PFSK-1 (cell line): ENCODE measurements around the gene DNAJB14.

Experiments used
- FOXP2 ChIP-seq: optimal IDR thresholded peaks from 2 replicates; pipeline ENCODE3; 2011; ENCODE audit warnings: borderline replicate concordance, control low read depth, inconsistent platforms; ENCODE audit not compliant: insufficient read depth; ENCODE audit errors: extremely low read length, extremely low read depth
- POLR2AphosphoS5 ChIP-seq: IDR thresholded peaks from 2 replicates; pipeline ENCODE4 v1.6.1; 2012; ENCODE audit warnings: low read depth, mild to moderate bottlenecking, control low read depth, low read length, moderate library complexity
- SIN3A ChIP-seq: IDR thresholded peaks from 2 replicates; pipeline ENCODE4 v1.6.1; 2012; ENCODE audit warnings: mild to moderate bottlenecking, low read length, moderate library complexity, borderline replicate concordance; ENCODE audit not compliant: insufficient read depth
- TAF1 ChIP-seq: IDR thresholded peaks from 2 replicates; pipeline ENCODE4 v1.6.1; 2012; ENCODE audit warnings: low read length, control low read depth, borderline replicate concordance; ENCODE audit not compliant: insufficient read depth
- TF ChIP-seq, protein P1 (sequence below), 2 experiments: IDR thresholded peaks; 2 replicates each; pipeline versions ENCODE4 v1.6.1 to v1.8.0; 2011 to 2012; ENCODE audit warnings: low read depth in 2 of 2, low read length in 2 of 2, control low read depth in 1 of 2, inconsistent platforms in 1 of 2, mild to moderate bottlenecking in 1 of 2, moderate library complexity in 1 of 2; ENCODE audit not compliant: insufficient read depth in 1 of 2

Gene DNAJB14

DNA sequence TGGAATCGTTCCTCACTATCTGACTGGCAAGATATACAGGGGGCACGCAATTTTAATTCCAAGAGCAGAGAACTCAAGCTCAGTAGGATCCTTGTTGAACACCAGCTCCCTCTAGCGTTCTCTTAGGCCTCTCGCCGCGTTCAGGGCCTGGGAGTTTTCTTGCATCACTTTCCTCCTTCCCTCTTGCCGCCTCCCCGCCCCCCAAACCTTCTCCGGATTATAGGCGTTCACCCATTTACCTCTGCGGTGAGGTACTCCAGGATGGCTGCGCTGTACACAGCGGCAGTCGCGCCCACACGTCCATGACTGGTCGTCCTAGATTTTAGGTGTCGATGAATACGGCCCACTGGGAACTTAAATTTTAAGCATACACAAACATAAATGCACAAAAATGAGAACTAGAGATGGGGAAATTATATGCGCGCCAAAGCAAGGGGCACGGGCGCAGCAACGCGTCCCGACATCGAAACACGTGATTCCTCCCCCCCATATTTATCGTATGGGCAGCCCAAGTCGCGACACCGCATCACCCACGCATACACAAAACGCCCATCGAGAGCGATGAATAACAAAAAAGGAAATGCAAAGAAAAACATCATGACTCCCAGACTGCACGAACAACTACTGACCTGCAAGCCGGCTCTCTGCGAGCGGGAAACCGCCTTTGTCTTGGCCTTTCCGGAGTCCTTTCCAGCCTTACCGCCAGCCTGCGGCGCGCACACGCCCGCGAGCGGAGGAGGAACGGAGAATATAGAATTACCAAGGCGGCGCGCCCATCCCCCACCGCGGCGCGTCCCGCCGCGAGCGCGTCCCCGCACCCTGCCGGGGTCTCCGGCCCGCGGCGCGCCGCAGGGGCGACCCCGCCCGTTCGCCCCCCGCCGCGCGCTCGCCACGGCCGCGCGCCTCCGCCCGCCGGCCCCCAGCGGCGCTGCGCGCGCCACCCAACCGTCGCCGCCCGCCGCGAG lies 2.9 kb upstream of the DNAJB14 start:
- TF ChIP-seq TAF1 (0 out of 2 replicates have a peak, but pooled peaks have one; percentile 31), FOXP2 (no peak), POLR2AphosphoS5 (0 out of 2 replicates have a peak, but pooled peaks have one; percentile 56), SIN3A (peak; percentile 43; the same call in 1 of the 2 replicates)
- TF ChIP-seq, protein P1, sequence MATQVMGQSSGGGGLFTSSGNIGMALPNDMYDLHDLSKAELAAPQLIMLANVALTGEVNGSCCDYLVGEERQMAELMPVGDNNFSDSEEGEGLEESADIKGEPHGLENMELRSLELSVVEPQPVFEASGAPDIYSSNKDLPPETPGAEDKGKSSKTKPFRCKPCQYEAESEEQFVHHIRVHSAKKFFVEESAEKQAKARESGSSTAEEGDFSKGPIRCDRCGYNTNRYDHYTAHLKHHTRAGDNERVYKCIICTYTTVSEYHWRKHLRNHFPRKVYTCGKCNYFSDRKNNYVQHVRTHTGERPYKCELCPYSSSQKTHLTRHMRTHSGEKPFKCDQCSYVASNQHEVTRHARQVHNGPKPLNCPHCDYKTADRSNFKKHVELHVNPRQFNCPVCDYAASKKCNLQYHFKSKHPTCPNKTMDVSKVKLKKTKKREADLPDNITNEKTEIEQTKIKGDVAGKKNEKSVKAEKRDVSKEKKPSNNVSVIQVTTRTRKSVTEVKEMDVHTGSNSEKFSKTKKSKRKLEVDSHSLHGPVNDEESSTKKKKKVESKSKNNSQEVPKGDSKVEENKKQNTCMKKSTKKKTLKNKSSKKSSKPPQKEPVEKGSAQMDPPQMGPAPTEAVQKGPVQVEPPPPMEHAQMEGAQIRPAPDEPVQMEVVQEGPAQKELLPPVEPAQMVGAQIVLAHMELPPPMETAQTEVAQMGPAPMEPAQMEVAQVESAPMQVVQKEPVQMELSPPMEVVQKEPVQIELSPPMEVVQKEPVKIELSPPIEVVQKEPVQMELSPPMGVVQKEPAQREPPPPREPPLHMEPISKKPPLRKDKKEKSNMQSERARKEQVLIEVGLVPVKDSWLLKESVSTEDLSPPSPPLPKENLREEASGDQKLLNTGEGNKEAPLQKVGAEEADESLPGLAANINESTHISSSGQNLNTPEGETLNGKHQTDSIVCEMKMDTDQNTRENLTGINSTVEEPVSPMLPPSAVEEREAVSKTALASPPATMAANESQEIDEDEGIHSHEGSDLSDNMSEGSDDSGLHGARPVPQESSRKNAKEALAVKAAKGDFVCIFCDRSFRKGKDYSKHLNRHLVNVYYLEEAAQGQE (IDR thresholded peaks at IDR 0.05; ENCODE audit: insufficient read depth in 1 of 2, low read depth in 2 of 2, low read length in 2 of 2), result no peak

DNA sequence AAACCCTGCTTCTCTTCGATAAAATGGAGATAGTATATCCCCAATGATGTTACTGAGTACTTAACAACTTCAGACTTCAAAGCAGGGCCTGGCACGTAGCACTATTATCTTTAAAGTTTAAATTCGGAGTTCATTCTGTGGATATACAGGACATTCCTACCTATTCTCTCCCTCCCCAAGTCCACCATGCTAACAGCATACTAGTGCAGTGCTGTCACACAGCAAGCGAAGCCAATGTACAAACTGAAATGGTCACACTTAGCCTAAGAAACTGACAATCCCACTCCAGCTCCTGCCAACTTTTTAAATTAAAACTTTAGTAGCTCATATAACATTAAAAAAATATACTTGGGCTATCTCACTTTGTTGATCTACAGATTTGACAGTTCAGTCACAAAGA lies 1.2 kb upstream of the DNAJB14 start:
- TF ChIP-seq SIN3A (no peak), FOXP2 (no peak), TAF1 (no peak), POLR2AphosphoS5 (no peak)
- TF ChIP-seq, protein P1 (IDR thresholded peaks at IDR 0.05; ENCODE audit: insufficient read depth in 1 of 2, low read depth in 2 of 2, low read length in 2 of 2), result no peak

DNA sequence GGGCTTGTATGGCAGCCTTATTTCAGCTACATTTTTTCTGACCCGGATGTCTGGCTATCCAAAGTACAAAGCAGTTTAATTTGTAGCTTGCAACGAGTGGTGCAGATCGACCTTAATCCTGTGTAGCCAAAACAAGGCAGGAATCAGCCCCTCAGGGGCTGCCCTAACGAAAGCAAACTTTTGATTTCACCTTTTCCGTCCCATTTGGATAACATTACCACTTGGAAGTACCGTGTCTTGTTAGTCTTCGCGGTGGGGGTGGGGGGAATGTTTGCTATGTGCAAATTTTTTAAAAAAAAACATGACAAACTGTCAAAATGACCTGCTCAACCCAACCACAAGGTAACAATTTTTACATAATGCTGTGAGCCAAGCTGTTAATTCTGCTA lies 766 bp upstream of the DNAJB14 start:
- TF ChIP-seq, protein P1 (IDR thresholded peaks at IDR 0.05; ENCODE audit: insufficient read depth in 1 of 2, low read depth in 2 of 2, low read length in 2 of 2), result no peak
- peak; percentile 68 for TF ChIP-seq POLR2AphosphoS5

DNA sequence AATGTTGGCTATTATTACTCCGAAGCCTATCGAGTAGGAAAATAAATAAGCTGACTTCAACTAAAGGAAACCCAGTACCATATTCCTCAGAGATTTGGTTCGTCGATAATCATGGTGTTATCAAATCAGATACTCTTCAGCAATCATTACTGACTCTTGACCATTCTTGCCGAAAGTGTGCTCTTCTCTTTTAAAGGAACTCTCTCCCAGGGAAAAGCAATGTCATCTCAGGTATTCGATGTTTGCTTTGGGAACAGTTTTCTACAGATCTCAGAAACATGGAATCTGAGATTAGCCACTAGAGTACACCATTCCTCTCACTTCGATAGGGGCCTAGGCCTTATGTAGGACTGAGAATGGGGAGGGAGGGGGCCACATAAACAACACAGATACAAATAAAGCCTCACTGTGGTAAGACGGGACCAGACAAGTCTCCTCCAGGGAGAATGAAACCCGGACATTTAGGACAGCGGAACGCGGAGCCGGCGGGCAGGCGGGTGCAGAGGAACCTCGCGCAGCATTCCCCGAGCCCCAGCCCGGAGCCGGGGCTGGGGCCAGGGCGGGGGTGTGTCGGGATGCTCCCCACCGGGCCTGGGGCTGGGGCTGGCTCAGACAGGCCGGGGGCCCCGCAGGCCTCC lies 581 bp downstream of the DNAJB14 start:
- TF ChIP-seq FOXP2 (no peak), POLR2AphosphoS5 (no peak), TAF1 (0 out of 2 replicates have a peak, but pooled peaks have one; percentile 42), SIN3A (no peak)

DNA sequence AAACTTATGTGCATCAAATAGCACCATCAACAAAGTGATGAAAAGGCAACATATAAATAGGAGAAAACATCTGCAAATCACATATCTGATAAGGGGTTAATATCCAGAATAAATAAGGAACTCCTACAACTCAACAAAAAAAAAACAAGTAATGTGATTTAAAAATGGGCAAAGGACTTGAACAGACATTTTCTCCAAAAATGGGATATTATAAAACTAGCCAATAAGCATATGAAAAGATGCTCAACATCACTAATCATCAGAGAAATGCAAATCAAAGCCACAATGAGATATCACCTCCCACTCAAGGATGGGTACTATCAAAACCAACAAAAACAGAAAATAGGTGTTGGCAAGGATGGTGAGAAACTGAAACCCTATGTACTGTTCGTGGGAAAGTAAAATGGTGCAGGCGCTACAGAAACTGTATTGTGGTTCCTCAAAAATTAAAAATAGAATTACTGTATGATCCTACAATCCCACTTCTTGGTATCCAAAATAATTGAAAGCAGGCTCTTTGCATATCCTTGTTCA lies 2.4 kb downstream of the DNAJB14 start:
- TF ChIP-seq, protein P1 (IDR thresholded peaks at IDR 0.05; ENCODE audit: insufficient read depth in 1 of 2, low read depth in 2 of 2, low read length in 2 of 2), result no peak
- TF ChIP-seq FOXP2 (no peak), TAF1 (no peak), SIN3A (no peak), POLR2AphosphoS5 (no peak)
